ENCODE data around the gene TOMM20. TPM values are rescaled to one million over a fixed set of nuclear protein-coding genes. Genes with fewer than 3 reads are reported as not detected.

The TOMM20 gene
- total and polyA plus RNA-seq, 5 donors = 66.3 to 110 (median 94.5) TPM

- Histone ChIP-seq H3K4me1 (ENCODE audit: control insufficient read depth, insufficient read depth, low read length) (peaks cover 6% of the 10 kb centered on the region), H3K27ac (ENCODE audit: low read length) (no peak overlapping the region), H3K27me3 (ENCODE audit: control insufficient read depth, insufficient read depth) (no peaks in the 10 kb centered on the region), H3K4me3 (ENCODE audit: low read length) (no peak overlapping the region), H3K9me3 (ENCODE audit: control insufficient read depth, low read length) (no peaks in the 10 kb centered on the region)
- ATAC-seq (no peak), DNase-seq (no peak)
- 92% methylated on average over 4 of the region's 4 CpGs for WGBS
- intact Hi-C loops (cut with DNase I) = no loop called here
These were observed 28.5 kb upstream of the TOMM20 start for GRCh38 chr1:235157150-235157549.

- Histone ChIP-seq H3K27me3 (ENCODE audit: control insufficient read depth, insufficient read depth) (no peaks in the 10 kb centered on the region), H3K4me3 (ENCODE audit: low read length) (no peak overlapping the region), H3K9me3 (ENCODE audit: control insufficient read depth, low read length) (no peaks in the 10 kb centered on the region), H3K27ac (ENCODE audit: low read length) (no peak overlapping the region), H3K4me1 (ENCODE audit: control insufficient read depth, insufficient read depth, low read length) (peaks cover 3% of the 10 kb centered on the region)
- no peak for ATAC-seq
- 86% methylated on average over 4 of the region's 4 CpGs for WGBS
- DNase-seq = no peak
- intact Hi-C loops (cut with DNase I) = no loop called here
These were observed 28.1 kb upstream of the TOMM20 start for GRCh38 chr1:235156740-235157139.

- peaks cover 3% of the 10 kb centered on the region for H3K4me1 ChIP-seq (ENCODE audit: control insufficient read depth, insufficient read depth, low read length)
- H3K27ac ChIP-seq (ENCODE audit: low read length) = no peak overlapping the region
- no peak overlapping the region for H3K4me3 ChIP-seq (ENCODE audit: low read length)
- DNase-seq = no peak
- intact Hi-C loops (cut with DNase I) = no loop called here
- no peaks in the 10 kb centered on the region for H3K27me3 ChIP-seq (ENCODE audit: control insufficient read depth, insufficient read depth)
- H3K9me3 ChIP-seq (ENCODE audit: control insufficient read depth, low read length) = no peaks in the 10 kb centered on the region
- 95% methylated on average over 3 of the region's 3 CpGs for WGBS
- ATAC-seq = no peak
These were observed 27.6 kb upstream of the TOMM20 start for GRCh38 chr1:235156265-235156664.

- DNase-seq (no peak), ATAC-seq (no peak)
- Histone ChIP-seq H3K27ac (ENCODE audit: low read length) (no peak overlapping the region), H3K4me3 (ENCODE audit: low read length) (no peak overlapping the region), H3K27me3 (ENCODE audit: control insufficient read depth, insufficient read depth) (no peaks in the 10 kb centered on the region), H3K9me3 (ENCODE audit: control insufficient read depth, low read length) (no peaks in the 10 kb centered on the region), H3K4me1 (ENCODE audit: control insufficient read depth, insufficient read depth, low read length) (no peaks in the 10 kb centered on the region)
- intact Hi-C loops (cut with DNase I) = no loop called here
These were observed 23.6 kb upstream of the TOMM20 start for GRCh38 chr1:235152235-235152634.

GRCh38 chr1:235151033-235151432 lies 22.4 kb upstream of the TOMM20 start:
- intact Hi-C loops (cut with DNase I) = no loop called here
- DNase-seq (no peak), ATAC-seq (no peak)
- WGBS = 87% methylated on average over 2 of the region's 2 CpGs
- Histone ChIP-seq H3K27ac (ENCODE audit: low read length) (no peak overlapping the region), H3K4me3 (ENCODE audit: low read length) (no peak overlapping the region), H3K27me3 (ENCODE audit: control insufficient read depth, insufficient read depth) (no peaks in the 10 kb centered on the region), H3K9me3 (ENCODE audit: control insufficient read depth, low read length) (no peaks in the 10 kb centered on the region), H3K4me1 (ENCODE audit: control insufficient read depth, insufficient read depth, low read length) (no peaks in the 10 kb centered on the region)

GRCh38 chr1:235149824-235150223 lies 21.2 kb upstream of the TOMM20 start:
- Histone ChIP-seq H3K4me1 (ENCODE audit: control insufficient read depth, insufficient read depth, low read length) (no peaks in the 10 kb centered on the region), H3K9me3 (ENCODE audit: control insufficient read depth, low read length) (no peaks in the 10 kb centered on the region), H3K27me3 (ENCODE audit: control insufficient read depth, insufficient read depth) (no peaks in the 10 kb centered on the region), H3K4me3 (ENCODE audit: low read length) (no peak overlapping the region), H3K27ac (ENCODE audit: low read length) (no peak overlapping the region)
- intact Hi-C loops (cut with DNase I) = no loop called here
- WGBS = 97% methylated on average over 9 of the region's 9 CpGs
- ATAC-seq (no peak), DNase-seq (no peak)

GRCh38 chr1:235147269-235147668 lies 18.6 kb upstream of the TOMM20 start:
- ATAC-seq = no peak
- no peak overlapping the region for H3K27ac ChIP-seq (ENCODE audit: low read length)
- intact Hi-C loops (cut with DNase I) = no loop called here
- H3K4me1 ChIP-seq (ENCODE audit: control insufficient read depth, insufficient read depth, low read length) = no peaks in the 10 kb centered on the region
- no peaks in the 10 kb centered on the region for H3K9me3 ChIP-seq (ENCODE audit: control insufficient read depth, low read length)
- no peak overlapping the region for H3K4me3 ChIP-seq (ENCODE audit: low read length)
- no peak for DNase-seq
- H3K27me3 ChIP-seq (ENCODE audit: control insufficient read depth, insufficient read depth) = no peaks in the 10 kb centered on the region
- 95% methylated on average over 4 of the region's 4 CpGs for whole genome bisulfite sequencing

GRCh38 chr1:235145639-235146038 lies 17.0 kb upstream of the TOMM20 start:
- intact Hi-C loops (cut with DNase I) = no loop called here
- ATAC-seq = no peak

GRCh38 chr1:235142991-235143390 lies 14.4 kb upstream of the TOMM20 start:
- intact Hi-C loops (cut with DNase I) = no loop called here
- ATAC-seq (no peak), DNase-seq (no peak)
- Histone ChIP-seq H3K4me3 (ENCODE audit: low read length) (no peak overlapping the region), H3K27ac (ENCODE audit: low read length) (no peak overlapping the region), H3K9me3 (ENCODE audit: control insufficient read depth, low read length) (no peaks in the 10 kb centered on the region), H3K4me1 (ENCODE audit: control insufficient read depth, insufficient read depth, low read length) (no peaks in the 10 kb centered on the region), H3K27me3 (ENCODE audit: control insufficient read depth, insufficient read depth) (no peaks in the 10 kb centered on the region)
- 96% methylated on average over 4 of the region's 4 CpGs for WGBS

More at GRCh38 chr1:235145639-235146038, 17.0 kb upstream of the TOMM20 start:
- H3K4me3 ChIP-seq (ENCODE audit: low read length) = no peak overlapping the region
- DNase-seq = no peak
- H3K4me1 ChIP-seq (ENCODE audit: control insufficient read depth, insufficient read depth, low read length) = no peaks in the 10 kb centered on the region
- H3K27ac ChIP-seq (ENCODE audit: low read length) = no peak overlapping the region
- no peaks in the 10 kb centered on the region for H3K27me3 ChIP-seq (ENCODE audit: control insufficient read depth, insufficient read depth)
- H3K9me3 ChIP-seq (ENCODE audit: control insufficient read depth, low read length) = no peaks in the 10 kb centered on the region
- WGBS = 89% methylated on average over 6 of the region's 6 CpGs

GRCh38 chr1:235139315-235139714 lies 10.7 kb upstream of the TOMM20 start:
- no peak overlapping the region for H3K27ac ChIP-seq (ENCODE audit: low read length)
- ATAC-seq (no peak), DNase-seq (no peak)
- intact Hi-C loops (cut with DNase I) = no loop called here
- H3K9me3 ChIP-seq (ENCODE audit: control insufficient read depth, low read length) = no peaks in the 10 kb centered on the region
- no peak overlapping the region for H3K4me3 ChIP-seq (ENCODE audit: low read length)
- whole genome bisulfite sequencing = 95% methylated on average over 5 of the region's 5 CpGs
- no peaks in the 10 kb centered on the region for H3K4me1 ChIP-seq (ENCODE audit: control insufficient read depth, insufficient read depth, low read length)
- H3K27me3 ChIP-seq (ENCODE audit: control insufficient read depth, insufficient read depth) = no peaks in the 10 kb centered on the region

- no peaks in the 10 kb centered on the region for H3K27me3 ChIP-seq (ENCODE audit: control insufficient read depth, insufficient read depth)
- DNase-seq = no peak
- no peaks in the 10 kb centered on the region for H3K4me1 ChIP-seq (ENCODE audit: control insufficient read depth, insufficient read depth, low read length)
- ATAC-seq = no peak
- intact Hi-C loops (cut with DNase I) = no loop called here
- no peaks in the 10 kb centered on the region for H3K9me3 ChIP-seq (ENCODE audit: control insufficient read depth, low read length)
- H3K4me3 ChIP-seq (ENCODE audit: low read length) = no peak overlapping the region
- no peak overlapping the region for H3K27ac ChIP-seq (ENCODE audit: low read length)
- 86% methylated on average over 2 of the region's 2 CpGs for WGBS
These were observed 10.2 kb upstream of the TOMM20 start for GRCh38 chr1:235138821-235139220.

GRCh38 chr1:235136111-235136510 lies 7.5 kb upstream of the TOMM20 start:
- Histone ChIP-seq H3K9me3 (ENCODE audit: control insufficient read depth, low read length) (no peaks in the 10 kb centered on the region), H3K4me3 (ENCODE audit: low read length) (no peak overlapping the region), H3K27me3 (ENCODE audit: control insufficient read depth, insufficient read depth) (no peaks in the 10 kb centered on the region), H3K4me1 (ENCODE audit: control insufficient read depth, insufficient read depth, low read length) (no peaks in the 10 kb centered on the region), H3K27ac (ENCODE audit: low read length) (no peak overlapping the region)
- DNase-seq (no peak), ATAC-seq (no peak)
- 50% methylated on average over 4 of the region's 4 CpGs for WGBS
- intact Hi-C loops (cut with DNase I) = no loop called here
